WTC11 (cell line): ENCODE results near the gene PDC.
"Not testable (repeated sequence)": the region's sequence is repeated elsewhere in the genome, so short reads cannot be mapped to it uniquely, and the experiment has no call there.

Experiments
- AFF4 ChIP-seq: sonication (generic); formaldehyde crosslinking; IDR thresholded peaks from 2 replicates; pipeline ENCODE4 v1.8.1; 2023; ENCODE audit warnings: mild to moderate bottlenecking, missing genetic modification reagents, borderline replicate concordance
- CBFB ChIP-seq: sonication (generic); formaldehyde crosslinking; IDR thresholded peaks from 2 replicates; pipeline ENCODE4 v1.8.1; 2022; ENCODE audit warnings: mild to moderate bottlenecking, low read depth, missing genetic modification reagents
- ESRRA ChIP-seq: sonication (generic); formaldehyde crosslinking; IDR thresholded peaks from 2 replicates; pipeline ENCODE4 v1.8.1; 2022; ENCODE audit warnings: mild to moderate bottlenecking, missing genetic modification reagents, borderline replicate concordance
- FOXK1 ChIP-seq: sonication (generic); formaldehyde crosslinking; IDR thresholded peaks from 2 replicates; pipeline ENCODE4 v1.8.0; 2022; ENCODE audit warnings: mild to moderate bottlenecking, moderate library complexity, missing genetic modification reagents
- JAZF1 ChIP-seq: fragments of 250-450 bp; sonication (Bioruptor Pico); IDR thresholded peaks from 2 replicates; pipeline ENCODE4 v1.9.0; 2021; ENCODE audit warnings: moderate library complexity, mild to moderate bottlenecking, inconsistent platforms
- JUN ChIP-seq: sonication (generic); formaldehyde crosslinking; IDR thresholded peaks from 2 replicates; pipeline ENCODE4 v1.8.0; 2023; ENCODE audit warnings: mild to moderate bottlenecking, missing genetic modification reagents
- ZNF138 ChIP-seq: sonication (generic); formaldehyde crosslinking; conservative IDR thresholded peaks from 2 replicates; pipeline ENCODE4 v1.8.1; 2022; ENCODE audit warnings: mild to moderate bottlenecking, moderate library complexity, missing genetic modification reagents
- ZNF219 ChIP-seq: sonication (generic); formaldehyde crosslinking; IDR thresholded peaks from 2 replicates; pipeline ENCODE4 v1.8.0; 2023; ENCODE audit warnings: missing genetic modification reagents, mild to moderate bottlenecking, borderline replicate concordance
- ZNF232 ChIP-seq: sonication (generic); formaldehyde crosslinking; IDR thresholded peaks from 2 replicates; pipeline ENCODE4 v1.8.0; 2022; ENCODE audit warnings: mild to moderate bottlenecking, missing genetic modification reagents
- ZNF263 ChIP-seq: sonication (generic); formaldehyde crosslinking; IDR thresholded peaks from 2 replicates; pipeline ENCODE4 v1.8.1; 2022; ENCODE audit warnings: low read depth, mild to moderate bottlenecking, moderate library complexity, missing genetic modification reagents
- TF ChIP-seq, protein P1 (sequence below): fragments of 200-600 bp; IDR thresholded peaks from 2 replicates; pipeline ENCODE4 v1.8.0; 2022; ENCODE audit warnings: antibody characterized with exemption

- not testable (repeated sequence) for TF ChIP-seq ESRRA; JAZF1 (CRISPR knock-in tag); ZNF219; AFF4; ZNF232; JUN (CRISPR knock-in tag); CBFB (CRISPR knock-in tag); FOXK1 (CRISPR knock-in tag); ZNF138 (CRISPR knock-in tag); ZNF263 (CRISPR knock-in tag)
- TF ChIP-seq, protein P1, sequence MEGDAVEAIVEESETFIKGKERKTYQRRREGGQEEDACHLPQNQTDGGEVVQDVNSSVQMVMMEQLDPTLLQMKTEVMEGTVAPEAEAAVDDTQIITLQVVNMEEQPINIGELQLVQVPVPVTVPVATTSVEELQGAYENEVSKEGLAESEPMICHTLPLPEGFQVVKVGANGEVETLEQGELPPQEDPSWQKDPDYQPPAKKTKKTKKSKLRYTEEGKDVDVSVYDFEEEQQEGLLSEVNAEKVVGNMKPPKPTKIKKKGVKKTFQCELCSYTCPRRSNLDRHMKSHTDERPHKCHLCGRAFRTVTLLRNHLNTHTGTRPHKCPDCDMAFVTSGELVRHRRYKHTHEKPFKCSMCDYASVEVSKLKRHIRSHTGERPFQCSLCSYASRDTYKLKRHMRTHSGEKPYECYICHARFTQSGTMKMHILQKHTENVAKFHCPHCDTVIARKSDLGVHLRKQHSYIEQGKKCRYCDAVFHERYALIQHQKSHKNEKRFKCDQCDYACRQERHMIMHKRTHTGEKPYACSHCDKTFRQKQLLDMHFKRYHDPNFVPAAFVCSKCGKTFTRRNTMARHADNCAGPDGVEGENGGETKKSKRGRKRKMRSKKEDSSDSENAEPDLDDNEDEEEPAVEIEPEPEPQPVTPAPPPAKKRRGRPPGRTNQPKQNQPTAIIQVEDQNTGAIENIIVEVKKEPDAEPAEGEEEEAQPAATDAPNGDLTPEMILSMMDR = not testable (repeated sequence)
These were observed 1.8 kb downstream of the PDC start for GRCh38 chr1:186459161-186459560.
